Fibroblast of pulmonary artery (primary cell): ENCODE data around the gene DRAXIN.

ENCODE experiments used
- DNase-seq: peaks from one replicate; pipeline ENCODE4 v3.0.0-alpha.2; 2010; ENCODE audit warnings: low read depth
- H3K4me3 ChIP-seq: replicated peaks from 2 replicates; pipeline ENCODE4 v1.5.1; 2011; ENCODE audit warnings: low read depth, mild to moderate bottlenecking, control low read depth, low read length, moderate library complexity
- CTCF ChIP-seq: IDR thresholded peaks from 2 replicates; pipeline ENCODE4 v1.5.1; 2011; ENCODE audit warnings: mild to moderate bottlenecking, control low read depth, low read length, inconsistent platforms; ENCODE audit errors: missing control alignments

Gene DRAXIN

GRCh38 chr1:11671205-11671543, 20.3 kb upstream of the DRAXIN start:
- DNase-seq: no peak
- no peak overlapping the region for H3K4me3 ChIP-seq
- no peak for TF ChIP-seq CTCF

- no peak for DNase-seq
- no peak overlapping the region for H3K4me3 ChIP-seq
- no peak for TF ChIP-seq CTCF
Measured at GRCh38 chr1:11671544-11672286, 19.8 kb upstream of the DRAXIN start.

- DNase-seq: no peak
- no peak overlapping the region for H3K4me3 ChIP-seq
- TF ChIP-seq CTCF: no peak
Measured at GRCh38 chr1:11673089-11673769, 18.3 kb upstream of the DRAXIN start.

GRCh38 chr1:11674488-11674887, 17.0 kb upstream of the DRAXIN start:
- no peak for DNase-seq
- TF ChIP-seq CTCF: no peak
- no peak overlapping the region for H3K4me3 ChIP-seq

DNA sequence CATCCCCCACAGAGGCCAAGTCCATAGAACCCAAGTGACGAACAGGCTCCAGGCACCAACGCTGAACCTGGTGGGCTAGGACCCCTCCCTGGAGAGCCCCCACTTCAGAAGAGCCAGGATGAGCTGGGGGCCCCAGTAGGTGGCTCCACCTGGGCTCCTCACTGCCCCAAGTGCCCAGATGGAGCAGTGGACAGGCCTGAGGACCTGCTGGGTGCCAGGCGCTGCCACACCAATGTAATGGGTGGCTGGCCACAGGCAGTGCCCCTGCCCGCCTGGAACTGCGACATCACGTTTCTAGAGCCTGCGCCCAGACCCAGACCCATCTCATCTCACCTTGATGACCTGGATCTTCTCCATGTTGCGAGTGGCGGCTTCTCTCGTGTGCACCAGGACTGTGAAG, 16.2 kb upstream of the DRAXIN start:
- H3K4me3 ChIP-seq: no peak overlapping the region
- DNase-seq: no peak
- TF ChIP-seq CTCF: no peak

DNA sequence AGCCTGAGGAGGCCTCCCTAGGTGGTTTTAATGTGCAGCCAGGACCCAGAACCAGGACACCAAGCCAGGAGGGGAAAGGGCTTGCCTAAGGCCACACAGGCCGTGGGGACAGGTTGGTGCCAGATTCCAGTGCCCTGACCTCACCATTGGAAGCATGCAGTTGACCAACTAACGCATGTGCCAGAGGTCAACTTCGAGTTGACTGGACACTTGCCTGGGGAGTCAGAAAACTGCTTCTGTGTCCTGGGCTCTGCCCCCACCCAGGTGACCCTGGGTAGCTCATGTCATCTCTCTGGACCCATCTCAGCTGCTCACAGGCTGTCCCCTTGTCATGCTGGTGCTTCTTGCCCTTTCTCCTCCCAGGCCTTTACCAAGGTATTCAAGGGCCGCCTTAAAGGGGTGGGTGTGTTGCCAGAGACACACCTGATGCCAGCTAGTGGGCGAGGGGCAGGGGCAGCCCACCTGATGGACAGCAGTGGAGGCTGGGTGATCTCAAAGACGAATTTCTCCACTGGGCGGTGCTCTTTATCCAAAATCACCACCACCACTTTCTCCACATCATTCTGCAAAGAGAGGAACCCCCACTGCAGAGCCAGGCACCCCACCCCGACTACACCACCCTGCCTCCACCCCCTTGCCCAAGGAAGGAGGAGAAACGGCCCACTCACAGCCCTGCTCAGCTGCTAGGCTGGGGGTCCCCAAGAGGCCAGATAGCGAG, 15.0 kb upstream of the DRAXIN start:
- no peak for DNase-seq
- no peak for TF ChIP-seq CTCF
- H3K4me3 ChIP-seq: no peak overlapping the region
